Sigmoid colon (tissue), 4 donors: ENCODE data around the gene RPL18.

Experiments used
- EP300 ChIP-seq, 4 donors: sonication (generic); formaldehyde crosslinking; IDR thresholded peaks; one replicate each; pipeline ENCODE4 v1.6.1; 2017; ENCODE audit warnings: antibody characterized with exemption in 4 of 4
- TF ChIP-seq, protein P1 (sequence below), 4 experiments: fragments of 450-650 bp in 3 of 4; fragments of 200-600 bp in 1 of 4; IDR thresholded peaks; one replicate each; pipeline ENCODE4 v1.5.1; 2016 to 2019; ENCODE audit warnings: antibody characterized with exemption in 4 of 4, mild to moderate bottlenecking in 3 of 4, moderate library complexity in 2 of 4

DNA sequence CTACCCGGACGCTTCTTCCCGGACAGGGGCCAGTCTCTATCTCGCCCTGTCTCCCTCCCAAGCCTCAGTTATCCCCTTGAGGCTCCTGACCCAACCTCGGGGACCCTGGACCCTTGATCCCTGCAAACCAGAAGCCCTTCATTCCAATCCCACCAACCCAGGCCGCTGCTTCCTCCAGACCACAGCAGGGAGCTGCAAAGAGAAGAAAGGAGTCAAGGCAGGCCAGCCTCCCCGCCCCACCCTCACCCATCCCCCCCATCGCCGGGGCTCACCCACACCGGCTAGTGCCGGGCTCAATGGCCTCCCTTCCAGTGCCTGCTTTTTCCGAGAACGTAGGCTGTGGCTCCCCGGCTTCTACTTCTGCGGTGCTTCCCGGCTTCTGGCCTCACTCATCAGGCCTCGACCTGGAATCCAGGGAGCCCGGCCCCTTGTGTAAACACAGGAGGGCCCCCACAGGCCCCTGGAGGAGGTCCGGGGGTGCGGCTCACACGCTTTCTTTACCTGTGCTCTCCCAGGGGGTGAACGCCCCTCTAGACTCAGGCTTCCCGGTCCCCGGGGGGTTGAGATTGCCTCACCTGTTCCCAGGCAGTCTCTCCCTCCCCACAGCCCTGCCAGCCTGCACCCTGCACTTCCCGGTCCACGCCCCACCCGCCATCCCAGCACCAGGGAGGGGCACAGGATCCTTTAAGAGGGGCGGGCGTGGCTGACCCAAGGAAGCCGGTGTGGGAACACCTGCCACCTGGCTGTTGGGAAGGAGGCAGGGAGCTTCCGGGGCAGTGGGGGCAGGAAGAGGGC lies 4.3 kb downstream of the RPL18 start, which contains the start of gene FAM83E:
- no peak for TF ChIP-seq EP300 (IDR thresholded peaks at IDR 0.05)
- TF ChIP-seq, protein P1, sequence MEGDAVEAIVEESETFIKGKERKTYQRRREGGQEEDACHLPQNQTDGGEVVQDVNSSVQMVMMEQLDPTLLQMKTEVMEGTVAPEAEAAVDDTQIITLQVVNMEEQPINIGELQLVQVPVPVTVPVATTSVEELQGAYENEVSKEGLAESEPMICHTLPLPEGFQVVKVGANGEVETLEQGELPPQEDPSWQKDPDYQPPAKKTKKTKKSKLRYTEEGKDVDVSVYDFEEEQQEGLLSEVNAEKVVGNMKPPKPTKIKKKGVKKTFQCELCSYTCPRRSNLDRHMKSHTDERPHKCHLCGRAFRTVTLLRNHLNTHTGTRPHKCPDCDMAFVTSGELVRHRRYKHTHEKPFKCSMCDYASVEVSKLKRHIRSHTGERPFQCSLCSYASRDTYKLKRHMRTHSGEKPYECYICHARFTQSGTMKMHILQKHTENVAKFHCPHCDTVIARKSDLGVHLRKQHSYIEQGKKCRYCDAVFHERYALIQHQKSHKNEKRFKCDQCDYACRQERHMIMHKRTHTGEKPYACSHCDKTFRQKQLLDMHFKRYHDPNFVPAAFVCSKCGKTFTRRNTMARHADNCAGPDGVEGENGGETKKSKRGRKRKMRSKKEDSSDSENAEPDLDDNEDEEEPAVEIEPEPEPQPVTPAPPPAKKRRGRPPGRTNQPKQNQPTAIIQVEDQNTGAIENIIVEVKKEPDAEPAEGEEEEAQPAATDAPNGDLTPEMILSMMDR (IDR thresholded peaks at IDR 0.05) = no peak
